ENCODE measurements around the gene ZFX. TPM values are rescaled to one million over a fixed set of nuclear protein-coding genes. Genes with fewer than 3 reads are reported as not detected.
A peak's percentile ranks its signal among the peaks of the same experiment; 100 is the strongest.
"Not testable (repeated sequence)": the region's sequence is repeated elsewhere in the genome, so short reads cannot be mapped to it uniquely, and the experiment has no call there.

ZFX gene
- 10 to 100 TPM; 71.1 to 75.1 TPM for total RNA-seq
- polyA plus RNA-seq, result 10 to 100 TPM; 30.3 to 32.4 (median 30.4) TPM
- total RNA-seq, result 80.7 to 185 (median 112) reads per million in 6 experiments

GRCh38 chrX:24149351-24150050, at the start of gene ZFX:
Gene ZFX (plus strand): TSS chrX:24149729. CDS start chrX:24172743, 23,014 bp downstream.
- no peaks in the 10 kb centered on the region for H3K27me3 Mint-ChIP-seq
- no peaks in the 10 kb centered on the region for H3K9me3 Mint-ChIP-seq
- peak within 1 kb of the TSS; percentile 91 to 99 (median 96) for H3K27ac Mint-ChIP-seq
- peaks cover 21 to 67% (median 51%) of the 10 kb centered on the region in 4 donors for H3K4me1 Mint-ChIP-seq
- ATAC-seq, result peak; percentile 38 to 45
- POLR2A ChIA-PET, result interaction anchor here (1.1 to 2.7 kb wide), 4 partner anchors 95 to 482 kb away, joined by 3 to 24 read pairs (median 4); partner anchors contain the start of genes EIF2S3 and PRDX4
- peaks cover 0 to 20% (median 0%) of the 10 kb centered on the region in 3 donors for H3K36me3 Mint-ChIP-seq
- peak; percentile 41 to 90 (median 62) for DNase-seq
- peak within 1 kb of the TSS; percentile 69 to 95 (median 90) for H3K4me3 Mint-ChIP-seq

GRCh38 chrX:24100713-24101112, 48.8 kb upstream of the ZFX start:
- Mint-ChIP-seq H3K27ac (peak overlapping the region in 1 of 10 donors; percentile 23), H3K4me1 (peaks cover 0 to 4% (median 0%) of the 10 kb centered on the region in 4 donors), H3K4me3 (no peak overlapping the region), H3K27me3 (no peaks in the 10 kb centered on the region), H3K36me3 (no peaks in the 10 kb centered on the region), H3K9me3 (no peaks in the 10 kb centered on the region)
- no peak for DNase-seq
- POLR2A ChIA-PET, result no interaction called here
- no peak for ATAC-seq

- POLR2A ChIA-PET, result no interaction called here
- Mint-ChIP-seq H3K36me3 (no peaks in the 10 kb centered on the region), H3K27me3 (no peaks in the 10 kb centered on the region), H3K27ac (no peak overlapping the region), H3K9me3 (no peaks in the 10 kb centered on the region), H3K4me1 (no peaks in the 10 kb centered on the region), H3K4me3 (no peak overlapping the region)
- ATAC-seq (no peak), DNase-seq (no peak)
These were observed 39.5 kb upstream of the ZFX start for GRCh38 chrX:24110069-24110468.

- no peaks in the 10 kb centered on the region for H3K4me1 Mint-ChIP-seq
- H3K4me3 Mint-ChIP-seq, result no peak overlapping the region
- no peak overlapping the region for H3K27ac Mint-ChIP-seq
- no peak for ATAC-seq
- no peak for DNase-seq
- no peaks in the 10 kb centered on the region for H3K9me3 Mint-ChIP-seq
- no peaks in the 10 kb centered on the region for H3K27me3 Mint-ChIP-seq
- no peaks in the 10 kb centered on the region for H3K36me3 Mint-ChIP-seq
- POLR2A ChIA-PET, result no interaction called here
These were observed 36.3 kb upstream of the ZFX start for GRCh38 chrX:24113181-24113580.

- H3K27me3 Mint-ChIP-seq, result no peaks in the 10 kb centered on the region
- H3K4me1 Mint-ChIP-seq, result no peaks in the 10 kb centered on the region
- no peak overlapping the region for H3K27ac Mint-ChIP-seq
- no peaks in the 10 kb centered on the region for H3K36me3 Mint-ChIP-seq
- ATAC-seq, result no peak
- no peak for DNase-seq
- H3K9me3 Mint-ChIP-seq, result no peaks in the 10 kb centered on the region
- POLR2A ChIA-PET, result no interaction called here
- no peak overlapping the region for H3K4me3 Mint-ChIP-seq
These were observed 32.3 kb upstream of the ZFX start for GRCh38 chrX:24117258-24117657.

- Mint-ChIP-seq H3K4me1 (no peaks in the 10 kb centered on the region), H3K27me3 (no peaks in the 10 kb centered on the region), H3K27ac (no peak overlapping the region), H3K9me3 (no peaks in the 10 kb centered on the region), H3K4me3 (no peak overlapping the region), H3K36me3 (no peaks in the 10 kb centered on the region)
- POLR2A ChIA-PET, result no interaction called here
- DNase-seq (no peak), ATAC-seq (no peak)
These were observed 25.2 kb upstream of the ZFX start for GRCh38 chrX:24124244-24124799.

- Mint-ChIP-seq H3K4me3 (no peak overlapping the region), H3K4me1 (no peaks in the 10 kb centered on the region), H3K27ac (no peak overlapping the region), H3K9me3 (no peaks in the 10 kb centered on the region), H3K36me3 (no peaks in the 10 kb centered on the region), H3K27me3 (no peaks in the 10 kb centered on the region)
- POLR2A ChIA-PET, result no interaction called here
- no peak for ATAC-seq
- DNase-seq, result no peak
These were observed 24.4 kb upstream of the ZFX start for GRCh38 chrX:24125028-24125612.

- Mint-ChIP-seq H3K9me3 (no peaks in the 10 kb centered on the region), H3K4me1 (no peaks in the 10 kb centered on the region), H3K4me3 (no peak overlapping the region), H3K27me3 (no peaks in the 10 kb centered on the region), H3K36me3 (no peaks in the 10 kb centered on the region), H3K27ac (no peak overlapping the region)
- POLR2A ChIA-PET, result no interaction called here
- DNase-seq (no peak), ATAC-seq (no peak)
These were observed 18.1 kb upstream of the ZFX start for GRCh38 chrX:24131476-24131875.

GRCh38 chrX:24133312-24133711, 16.2 kb upstream of the ZFX start:
- no peak overlapping the region for H3K27ac Mint-ChIP-seq
- no peaks in the 10 kb centered on the region for H3K9me3 Mint-ChIP-seq
- H3K27me3 Mint-ChIP-seq, result no peaks in the 10 kb centered on the region
- ATAC-seq, result no peak
- no peaks in the 10 kb centered on the region for H3K4me1 Mint-ChIP-seq
- H3K4me3 Mint-ChIP-seq, result no peak overlapping the region
- POLR2A ChIA-PET, result no interaction called here
- no peaks in the 10 kb centered on the region for H3K36me3 Mint-ChIP-seq
- DNase-seq, result no peak

GRCh38 chrX:24135768-24136167, 13.8 kb upstream of the ZFX start:
- H3K9me3 Mint-ChIP-seq, POLR2A ChIA-PET, H3K4me1 Mint-ChIP-seq, H3K4me3 Mint-ChIP-seq, DNase-seq, H3K27ac Mint-ChIP-seq, H3K36me3 Mint-ChIP-seq, H3K27me3 Mint-ChIP-seq, ATAC-seq: not testable (repeated sequence)

- Mint-ChIP-seq H3K4me1 (no peaks in the 10 kb centered on the region), H3K4me3 (no peak overlapping the region), H3K27ac (no peak overlapping the region), H3K9me3 (no peaks in the 10 kb centered on the region), H3K27me3 (no peaks in the 10 kb centered on the region), H3K36me3 (no peaks in the 10 kb centered on the region)
- POLR2A ChIA-PET, result no interaction called here
- no peak for DNase-seq
- ATAC-seq, result no peak
These were observed 12.3 kb upstream of the ZFX start for GRCh38 chrX:24137192-24137591.

GRCh38 chrX:24143982-24144381, 5.5 kb upstream of the ZFX start:
- H3K27ac Mint-ChIP-seq, H3K4me3 Mint-ChIP-seq, DNase-seq, H3K9me3 Mint-ChIP-seq, H3K36me3 Mint-ChIP-seq, POLR2A ChIA-PET, H3K27me3 Mint-ChIP-seq, ATAC-seq: not testable (repeated sequence)
- peaks cover 2 to 33% (median 18%) of the 10 kb centered on the region in 4 donors for H3K4me1 Mint-ChIP-seq

- Mint-ChIP-seq H3K4me1 (peaks cover 2 to 33% (median 18%) of the 10 kb centered on the region in 4 donors), H3K36me3 (no peaks in the 10 kb centered on the region), H3K9me3 (no peaks in the 10 kb centered on the region), H3K27me3 (no peaks in the 10 kb centered on the region), H3K4me3 (no peak overlapping the region), H3K27ac (no peak overlapping the region)
- POLR2A ChIA-PET, result no interaction called here
- ATAC-seq (no peak), DNase-seq (no peak)
These were observed 5.0 kb upstream of the ZFX start for GRCh38 chrX:24144528-24144927.

Data from naive thymus-derived CD8-positive, alpha-beta T cell (primary cell).